Neural cell (in vitro differentiated cells): Measurements from ENCODE around the gene EPHX1. TPM values are rescaled to one million over a fixed set of nuclear protein-coding genes. Genes with fewer than 3 reads are reported as not detected.

Experiments
- H2AFZ ChIP-seq: fragments of 200-600, 300-800 bp; sonication (generic), shearing (Covaris generic); 2 replicates; pipeline ENCODE4 v1.6.0; 2014; ENCODE audit warnings: low read depth, mild to moderate bottlenecking, antibody characterized with exemption, low read length, moderate library complexity
- H3F3A ChIP-seq: fragments of 200-600 bp; shearing (Covaris generic); 2 replicates; pipeline ENCODE4 v1.6.1; 2016; ENCODE audit warnings: mild to moderate bottlenecking, moderate library complexity, mixed read lengths, antibody characterized with exemption, low read length; ENCODE audit not compliant: insufficient read depth, poor library complexity, severe bottlenecking
- H3K27ac ChIP-seq: fragments of 200-600, 300-800 bp; sonication (generic), shearing (Covaris generic); 2 replicates; pipeline ENCODE4 v1.5.1; 2014; ENCODE audit warnings: mild to moderate bottlenecking, low read length, moderate library complexity
- H3K27me3 ChIP-seq: fragments of 300-800, 200-600 bp; sonication (generic), shearing (Covaris generic); 2 replicates; pipeline ENCODE4 v1.6.0; 2014; ENCODE audit warnings: mild to moderate bottlenecking, low read depth, low read length, moderate library complexity; ENCODE audit not compliant: insufficient read depth
- H3K36me3 ChIP-seq: fragments of 300-800, 200-600 bp; sonication (generic), shearing (Covaris generic); 2 replicates; pipeline ENCODE4 v1.5.1; 2014; ENCODE audit warnings: mild to moderate bottlenecking, antibody characterized with exemption, low read length, moderate library complexity; ENCODE audit not compliant: insufficient read depth
- H3K4me2 ChIP-seq: fragments of 300-800, 200-600 bp; sonication (generic), shearing (Covaris generic); 2 replicates; pipeline ENCODE4 v1.6.0; 2014; ENCODE audit warnings: mild to moderate bottlenecking, low read length
- H3K4me3 ChIP-seq: fragments of 300-800, 200-600 bp; sonication (generic), shearing (Covaris generic); 2 replicates; pipeline ENCODE4 v1.5.1; 2014; ENCODE audit warnings: mild to moderate bottlenecking, low read length, moderate library complexity
- H3K79me2 ChIP-seq: fragments of 200-600 bp; shearing (Covaris generic); replicated peaks from 2 replicates; pipeline ENCODE4 v1.6.0; 2014; ENCODE audit warnings: mild to moderate bottlenecking, low read length, moderate library complexity; ENCODE audit not compliant: insufficient read depth
- H3K9ac ChIP-seq: fragments of 300-800, 200-600 bp; sonication (generic), shearing (Covaris generic); 2 replicates; pipeline ENCODE4 v1.6.1; 2016; ENCODE audit warnings: mild to moderate bottlenecking, low read length, mixed read lengths
- H3K9me2 ChIP-seq: fragments of 200-600 bp; shearing (Covaris generic); 2 replicates; pipeline ENCODE4 v1.6.1; 2016; ENCODE audit warnings: mild to moderate bottlenecking, low read length, mixed read lengths; ENCODE audit not compliant: insufficient read depth
- H3K9me3 ChIP-seq: fragments of 200-600, 300-800 bp; sonication (generic), shearing (Covaris generic); 2 replicates; pipeline ENCODE4 v1.6.1; 2016; ENCODE audit warnings: mild to moderate bottlenecking, mixed run types, low read length, moderate library complexity, mixed read lengths
- H4K20me1 ChIP-seq: fragments of 200-600 bp; shearing (Covaris generic); 2 replicates; pipeline ENCODE4 v1.6.1; 2016; ENCODE audit warnings: mild to moderate bottlenecking, mixed run types; ENCODE audit not compliant: insufficient read depth
- CTCF ChIP-seq: fragments of 450-650 bp; IDR thresholded peaks from 2 replicates; pipeline ENCODE4 v1.5.1; 2014; ENCODE audit warnings: antibody characterized with exemption, mild to moderate bottlenecking, moderate library complexity; ENCODE audit not compliant: poor library complexity, severe bottlenecking
- EP300 ChIP-seq: fragments of 450-650 bp; conservative IDR thresholded peaks from 2 replicates; pipeline ENCODE4 v1.6.1; 2014; ENCODE audit warnings: antibody characterized with exemption, mild to moderate bottlenecking, moderate library complexity; ENCODE audit not compliant: poor library complexity, severe bottlenecking
- EZH2 ChIP-seq: fragments of 200-600, 300-800 bp; shearing (Covaris generic), sonication (generic); IDR thresholded peaks from 2 replicates; pipeline ENCODE4 v1.6.1; 2014; ENCODE audit warnings: antibody characterized with exemption, low read length, borderline replicate concordance, mild to moderate bottlenecking; ENCODE audit not compliant: insufficient read depth, poor library complexity, severe bottlenecking
- MXI1 ChIP-seq: fragments of 450-650 bp; conservative IDR thresholded peaks from 2 replicates; pipeline ENCODE4 v1.6.1; 2014; ENCODE audit warnings: antibody characterized with exemption, mild to moderate bottlenecking; ENCODE audit not compliant: poor library complexity, severe bottlenecking
- POLR2AphosphoS5 ChIP-seq: IDR thresholded peaks from 2 replicates; pipeline ENCODE4 v1.6.1; 2012
- RAD21 ChIP-seq: fragments of 450-650 bp; conservative IDR thresholded peaks from 2 replicates; pipeline ENCODE4 v1.6.1; 2014; ENCODE audit warnings: antibody characterized with exemption, mild to moderate bottlenecking, moderate library complexity
- REST ChIP-seq: IDR thresholded peaks from 2 replicates; pipeline ENCODE4 v1.6.1; 2012; ENCODE audit warnings: borderline replicate concordance
- SMC3 ChIP-seq: fragments of 450-650 bp; conservative IDR thresholded peaks from 2 replicates; pipeline ENCODE4 v1.6.1; 2014; ENCODE audit warnings: antibody characterized with exemption, mild to moderate bottlenecking, moderate library complexity; ENCODE audit not compliant: poor library complexity
- TAF1 ChIP-seq: IDR thresholded peaks from 2 replicates; pipeline ENCODE4 v1.6.1; 2012; ENCODE audit warnings: low read depth
- polyA plus RNA-seq: library from polyadenylated mRNA; depleted of rRNA; stranded (reverse); fragments of >200 nt; gene quantifications from 2 replicates; pipeline ENCODE4 v1.2.3, GENCODE V29; 2014

Gene EPHX1
- polyA plus RNA-seq, 1 donor from 2014 or later = 8.7 TPM

GRCh38 chr1:225763716-225764548, 46.0 kb upstream of the EPHX1 start:
- no peaks in the 10 kb centered on the region for H3K9me2 ChIP-seq
- H3K79me2 ChIP-seq = no peaks in the 10 kb centered on the region
- H3K4me3 ChIP-seq = no peak overlapping the region
- TF ChIP-seq TAF1 = no peak
- no peak for TF ChIP-seq SMC3
- TF ChIP-seq CTCF = no peak
- TF ChIP-seq POLR2AphosphoS5 = no peak
- TF ChIP-seq REST = no peak
- no peak for TF ChIP-seq MXI1
- TF ChIP-seq EZH2 = no peak
- no peak for TF ChIP-seq RAD21
- TF ChIP-seq EP300 = no peak
- no peak overlapping the region for H3K4me2 ChIP-seq
- H3K27me3 ChIP-seq = no peaks in the 10 kb centered on the region
- H3F3A ChIP-seq = no peaks in the 10 kb centered on the region
- no peak overlapping the region for H3K9ac ChIP-seq
- no peak overlapping the region for H3K27ac ChIP-seq
- no peak overlapping the region for H2AFZ ChIP-seq
- H3K36me3 ChIP-seq = no peaks in the 10 kb centered on the region
- H3K9me3 ChIP-seq = no peaks in the 10 kb centered on the region
- no peaks in the 10 kb centered on the region for H4K20me1 ChIP-seq

- no peaks in the 10 kb centered on the region for H3K79me2 ChIP-seq
- no peaks in the 10 kb centered on the region for H3K9me3 ChIP-seq
- no peaks in the 10 kb centered on the region for H3K27me3 ChIP-seq
- H3K9me2 ChIP-seq = no peaks in the 10 kb centered on the region
- no peak overlapping the region for H3K4me3 ChIP-seq
- TF ChIP-seq MXI1 (no peak), POLR2AphosphoS5 (no peak), TAF1 (no peak), EZH2 (no peak), REST (no peak), EP300 (no peak), SMC3 (no peak), RAD21 (no peak), CTCF (no peak)
- no peaks in the 10 kb centered on the region for H3K36me3 ChIP-seq
- no peak overlapping the region for H3K27ac ChIP-seq
- no peaks in the 10 kb centered on the region for H3F3A ChIP-seq
- no peak overlapping the region for H3K9ac ChIP-seq
- no peak overlapping the region for H3K4me2 ChIP-seq
- H2AFZ ChIP-seq = no peak overlapping the region
- no peaks in the 10 kb centered on the region for H4K20me1 ChIP-seq
Observed at GRCh38 chr1:225765982-225766674, 43.8 kb upstream of the EPHX1 start.
